Measurements from ENCODE around the gene CENPP.
A peak's percentile ranks its signal among the peaks of the same experiment; 100 is the strongest.

Gene CENPP

DNA sequence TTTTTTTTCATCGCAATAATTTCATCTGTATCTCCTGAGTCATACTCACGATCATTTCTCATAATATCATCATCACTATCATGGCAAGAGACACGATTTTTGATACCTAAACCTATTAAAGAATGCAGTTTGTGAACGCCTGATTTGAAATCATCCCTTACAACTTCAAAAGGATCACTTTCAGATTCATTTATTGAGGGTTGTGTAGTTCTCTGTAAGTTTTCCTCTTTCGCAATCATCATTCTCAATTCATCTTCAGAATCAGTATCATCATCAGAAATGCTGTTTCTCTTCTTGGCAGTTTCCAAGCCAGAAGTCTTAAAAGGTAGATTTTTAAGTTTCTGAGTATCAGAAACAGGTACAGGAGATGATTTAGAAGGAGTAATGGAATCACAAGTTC, 10.3 kb upstream of the CENPP start:
- DNase-seq = no peak

DNA sequence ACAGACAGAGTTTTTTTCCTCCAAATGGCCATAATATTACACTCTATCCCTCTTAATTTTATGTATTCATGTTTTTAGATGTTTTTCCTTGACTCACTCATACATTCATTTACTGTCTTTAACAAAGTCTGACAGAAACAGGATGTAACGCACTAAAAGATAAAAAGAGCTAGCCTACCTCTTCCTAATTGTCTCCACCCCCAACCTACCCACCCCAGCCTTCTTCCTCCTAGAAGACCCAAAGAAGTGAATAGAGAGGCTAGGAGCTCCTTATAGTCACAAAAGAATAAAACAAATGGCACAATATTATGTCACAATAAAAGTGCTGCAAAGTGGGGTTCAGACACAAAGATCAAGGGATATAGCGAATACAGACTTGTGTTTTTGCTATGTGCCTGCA, 1.3 kb upstream of the CENPP start:
- peak; percentile 11 for DNase-seq

DNA sequence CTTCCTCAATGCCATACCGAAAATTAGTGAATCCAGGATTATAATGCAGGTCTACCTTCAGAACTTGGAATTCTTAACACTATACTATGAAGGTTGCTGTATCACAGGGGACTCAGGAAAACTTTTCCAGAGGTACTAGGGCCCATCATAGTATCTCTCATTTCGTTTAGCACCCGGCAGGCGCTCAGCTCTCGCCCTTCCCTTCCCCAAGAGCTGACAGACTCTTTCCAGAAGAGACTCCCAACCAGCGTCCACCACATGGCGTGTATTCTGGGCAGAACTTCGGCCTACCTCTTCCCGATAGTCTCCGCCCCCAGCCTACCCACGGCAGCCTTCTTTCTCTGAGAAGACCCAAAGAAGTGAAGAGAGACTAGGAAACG, 874 bp upstream of the CENPP start:
- DNase-seq = no peak

DNA sequence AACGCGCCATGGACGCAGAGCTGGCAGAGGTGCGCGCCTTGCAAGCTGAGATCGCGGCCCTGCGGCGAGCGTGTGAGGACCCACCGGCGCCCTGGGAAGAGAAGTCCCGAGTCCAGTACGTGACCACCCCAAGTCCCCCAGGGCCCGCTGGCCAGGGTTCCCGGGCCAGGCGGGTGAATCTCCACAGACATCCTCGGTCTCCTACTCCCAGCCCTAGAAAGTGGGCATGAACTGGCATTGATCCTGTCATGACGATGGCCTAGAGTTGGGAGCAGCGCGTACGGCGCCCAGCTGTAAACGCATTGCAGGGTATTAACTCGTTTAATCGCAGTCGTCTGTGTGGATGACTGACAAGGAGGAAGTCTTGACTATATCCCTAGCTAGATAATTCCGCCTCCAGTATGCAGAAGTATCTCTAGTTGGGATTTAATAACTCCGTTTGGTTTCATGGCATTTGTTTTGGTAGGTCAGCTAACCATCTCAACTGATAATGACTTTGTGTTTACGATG, 293 bp downstream of the CENPP start:
- peak; percentile 4 for DNase-seq

DNA sequence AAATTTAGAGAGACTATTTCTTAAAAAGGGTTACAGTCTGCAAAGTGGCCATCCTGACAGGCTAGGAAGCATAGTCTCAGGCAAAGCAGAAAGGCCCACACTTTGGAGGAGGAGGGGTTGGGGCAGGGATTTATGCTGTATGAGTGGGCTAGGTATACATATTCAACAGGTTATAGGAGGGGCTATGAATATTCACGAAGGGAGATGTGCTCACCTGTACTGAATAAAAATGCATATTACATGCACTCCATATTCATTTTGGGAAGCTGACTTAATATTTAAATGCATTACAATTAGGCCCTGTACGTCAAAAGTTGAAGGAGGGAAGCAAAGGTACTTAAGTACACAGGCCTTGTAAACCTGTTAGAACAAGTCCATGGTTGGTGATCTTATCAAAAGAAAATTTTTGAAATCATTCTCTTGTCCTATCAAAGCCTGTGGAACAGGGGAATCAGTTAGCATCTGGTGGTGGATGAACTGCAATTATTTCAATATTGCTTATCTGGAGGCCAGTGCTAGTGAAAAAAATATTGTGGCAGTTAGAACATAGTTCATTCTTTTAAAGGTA, 1.6 kb downstream of the CENPP start:
- no peak for DNase-seq

DNA sequence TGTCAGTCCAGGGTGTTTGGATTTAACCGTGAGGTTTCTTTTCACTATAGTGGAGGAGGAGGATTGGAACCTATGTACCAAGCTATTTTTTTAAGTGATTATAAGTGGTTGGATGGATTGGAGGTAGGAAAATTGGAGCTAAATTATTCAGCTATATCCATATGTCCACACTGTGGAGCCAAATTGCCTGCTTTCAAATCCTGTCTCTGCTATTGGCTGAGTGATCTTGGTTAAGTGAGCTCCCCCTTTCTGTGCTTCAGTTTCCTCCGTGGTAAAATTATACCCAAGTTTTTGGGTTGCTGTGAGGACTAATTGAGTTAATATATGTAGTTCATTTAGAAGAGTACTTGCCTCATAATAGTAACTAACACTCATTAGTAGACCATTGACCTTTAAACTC, 2.5 kb downstream of the CENPP start:
- peak; percentile 16 for DNase-seq

DNA sequence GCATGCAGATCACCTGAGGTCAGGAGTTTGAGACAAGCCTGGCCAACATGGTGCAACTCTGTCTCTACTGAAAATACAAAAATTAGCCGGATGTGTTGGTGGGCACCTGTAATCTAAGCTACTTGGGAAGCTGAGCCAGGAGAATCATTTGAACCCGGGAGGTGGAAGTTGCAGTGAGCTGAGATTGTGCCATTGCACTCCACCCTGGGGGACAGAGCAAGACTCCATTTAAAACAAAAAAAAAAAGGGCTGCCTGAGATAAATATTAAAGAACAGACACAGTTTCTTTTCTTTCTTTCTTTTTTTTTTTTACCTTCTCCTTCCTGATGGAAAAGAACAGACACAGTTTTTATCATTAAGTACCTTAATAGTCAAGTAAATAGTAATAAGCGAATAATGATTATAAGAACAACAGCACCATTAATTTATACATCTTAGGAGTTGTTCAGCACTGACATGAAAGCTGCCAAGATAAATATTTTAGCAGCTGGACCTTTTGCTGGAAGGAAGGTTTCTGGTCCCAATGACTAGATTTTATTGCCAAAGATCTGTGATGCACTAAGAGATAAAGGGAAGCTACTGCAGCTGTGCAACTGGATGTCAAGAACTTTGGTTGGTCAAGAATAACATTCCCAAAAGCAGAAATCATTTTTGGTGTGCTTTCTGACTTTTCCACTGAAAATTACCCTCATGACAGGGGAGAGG, 7.0 kb downstream of the CENPP start:
- DNase-seq = no peak

DNA sequence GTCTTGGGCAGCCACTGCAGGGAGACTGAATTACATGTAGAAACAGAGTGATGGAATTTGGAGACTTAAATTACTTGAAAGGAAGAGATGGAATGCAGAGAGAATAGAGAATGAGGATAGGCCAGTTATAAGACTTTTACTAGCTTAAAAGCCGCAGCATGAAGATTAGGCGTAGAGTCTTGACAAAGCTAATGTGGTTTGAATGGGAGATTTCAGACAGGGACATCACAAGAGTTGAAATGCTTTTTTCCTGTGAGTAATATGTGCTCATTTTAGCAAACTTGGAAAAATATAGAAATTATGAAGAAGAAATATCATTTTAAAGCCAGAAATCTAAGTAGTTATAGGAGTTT, 7.5 kb downstream of the CENPP start:
- no peak for DNase-seq

DNA sequence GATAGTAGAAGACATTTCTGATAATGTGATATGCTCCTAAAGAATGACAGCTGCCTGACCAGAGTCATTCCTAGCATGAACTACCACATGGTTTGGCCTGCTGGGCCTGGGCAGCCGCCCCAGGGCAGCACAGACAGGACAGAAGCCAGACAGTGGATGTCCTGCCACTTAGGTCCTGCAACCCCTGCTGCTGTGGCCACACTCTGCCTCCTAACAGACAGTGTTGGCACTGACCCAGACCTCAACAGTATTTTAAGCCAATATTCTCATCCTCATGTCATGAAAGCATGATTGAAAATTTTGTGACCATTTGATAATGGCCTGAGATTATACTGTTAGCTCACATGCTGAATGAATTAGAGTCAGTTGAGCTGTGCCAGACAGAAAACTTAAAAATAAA, 15.8 kb downstream of the CENPP start:
- no peak for DNase-seq

DNA sequence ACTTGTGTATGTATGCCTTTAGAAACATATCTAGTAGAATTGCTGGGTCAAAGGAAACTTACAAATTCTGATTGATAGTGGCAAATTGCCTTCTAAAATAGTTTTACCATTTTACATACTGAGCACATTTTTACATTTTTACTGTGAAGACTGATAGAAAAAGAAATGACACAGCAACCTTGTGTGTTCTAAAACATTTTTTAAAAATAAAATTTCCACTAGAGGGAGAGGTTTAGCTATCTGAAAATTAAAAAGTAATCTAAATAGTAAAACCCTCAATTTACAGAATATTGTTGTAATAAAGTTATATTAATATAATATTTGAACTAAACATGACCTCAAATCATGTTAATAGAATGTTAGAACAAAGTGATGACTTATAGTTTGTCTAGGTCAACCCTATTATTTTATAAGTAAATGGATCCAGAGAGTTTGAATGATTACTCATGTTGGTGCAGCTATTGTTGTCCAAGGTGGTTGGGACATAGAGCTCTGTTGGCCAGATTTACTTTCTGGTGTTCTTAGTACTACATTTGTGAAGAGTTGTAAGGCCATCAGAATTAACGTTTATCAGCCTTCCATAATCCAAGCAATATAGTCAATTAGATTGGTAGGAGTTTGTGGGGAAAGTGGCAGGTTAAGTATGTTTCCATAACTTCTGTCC, 17.2 kb downstream of the CENPP start:
- DNase-seq = no peak

DNA sequence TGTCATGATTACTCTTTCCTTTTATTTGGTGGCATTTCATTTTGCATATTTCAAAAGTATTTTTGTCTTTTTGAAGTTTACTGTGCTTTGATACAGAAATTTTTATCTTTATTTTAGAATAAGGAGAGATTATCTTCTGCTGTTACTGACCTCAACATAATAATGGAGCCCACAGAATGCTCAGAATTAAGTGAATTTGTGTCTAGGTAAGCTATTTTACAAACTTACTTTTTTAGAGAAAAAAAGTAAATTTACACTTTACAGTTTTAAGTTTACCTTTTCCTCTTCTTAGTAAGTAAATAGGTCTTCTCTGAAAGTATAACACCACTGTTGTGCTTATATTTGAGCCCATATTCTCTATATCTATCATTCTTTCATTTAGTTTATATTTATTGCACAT, 19.8 kb downstream of the CENPP start:
- no peak for DNase-seq

DNA sequence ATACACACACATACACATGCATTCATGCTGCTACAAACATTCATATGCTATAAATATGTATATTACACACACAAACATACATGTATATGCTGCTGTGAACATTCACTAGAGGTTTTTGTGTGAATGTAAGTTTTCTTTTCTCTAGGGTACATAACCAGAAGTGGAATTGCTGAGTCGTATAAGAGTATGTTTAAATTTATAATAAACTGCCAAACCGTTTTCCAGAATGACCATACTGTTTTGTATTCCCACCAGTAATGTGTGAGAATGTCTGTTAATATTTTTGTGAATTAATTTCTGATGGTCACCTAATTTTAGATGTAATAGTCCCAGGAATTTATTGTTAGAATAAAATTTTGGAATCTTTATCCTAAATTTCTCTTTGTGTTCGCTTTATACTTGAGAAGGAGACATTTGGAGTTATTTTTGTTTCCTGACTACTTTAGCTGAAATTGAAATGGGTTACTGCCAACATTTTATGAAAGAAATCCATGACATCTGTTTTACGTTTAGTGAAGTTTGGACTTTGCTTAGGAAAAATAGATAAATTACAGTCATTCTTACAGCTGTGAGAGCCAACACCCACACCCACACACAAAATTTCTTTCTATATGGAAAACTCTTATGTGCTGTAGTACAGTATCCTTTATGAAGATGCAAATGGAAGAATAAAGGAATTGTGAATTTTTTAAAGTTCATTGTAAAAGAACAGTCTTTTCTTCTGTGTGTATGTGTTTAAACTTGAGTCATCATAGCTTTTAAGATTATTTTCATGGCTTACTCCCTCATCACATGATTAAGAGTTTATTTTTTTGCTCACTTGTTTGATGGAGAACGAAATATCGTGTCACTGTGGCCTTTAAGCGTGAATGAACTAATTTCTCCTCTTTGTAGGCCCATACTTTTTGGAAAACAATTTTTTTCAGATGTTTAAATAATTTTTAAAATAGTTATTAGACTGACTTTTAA, 24.3 kb downstream of the CENPP start:
- no peak for DNase-seq

DNA sequence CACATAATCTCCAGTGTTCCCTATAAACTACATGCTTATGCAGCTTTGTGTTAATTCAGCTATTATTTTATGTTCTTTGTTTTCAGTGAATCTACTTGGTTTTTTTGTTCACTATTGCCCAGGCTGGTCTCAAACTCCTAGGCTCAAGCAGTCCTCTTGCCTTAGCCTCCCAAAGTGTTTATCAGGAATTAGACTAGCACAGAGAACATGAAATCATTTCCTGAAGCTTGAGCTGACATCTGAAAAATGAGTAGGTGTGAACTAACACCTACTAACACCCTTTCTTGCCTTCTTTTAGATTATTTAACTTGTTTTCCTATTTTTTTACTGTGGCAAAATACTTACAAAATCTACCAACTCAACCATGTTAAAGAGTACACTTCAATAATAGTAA, 25.0 kb downstream of the CENPP start:
- no peak for DNase-seq

DNA sequence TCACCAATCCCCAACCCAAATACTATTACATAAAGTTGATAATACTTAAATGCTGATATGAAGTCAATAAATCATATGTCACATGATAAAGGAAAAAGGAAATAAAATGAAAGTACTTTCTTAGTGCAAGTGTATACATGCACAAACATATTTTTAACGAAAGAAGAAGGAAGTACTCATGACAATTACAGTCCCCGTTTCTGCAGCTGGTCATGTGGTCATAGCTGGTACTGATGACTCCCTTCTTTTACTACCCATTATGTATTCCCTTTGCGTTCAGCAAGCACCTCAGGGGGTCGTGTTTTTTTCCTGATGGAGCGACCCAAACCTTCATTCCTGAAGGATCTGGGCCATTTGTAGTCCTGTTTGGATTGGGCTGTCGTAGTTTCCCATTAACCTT, 27.3 kb downstream of the CENPP start:
- no peak for DNase-seq

DNA sequence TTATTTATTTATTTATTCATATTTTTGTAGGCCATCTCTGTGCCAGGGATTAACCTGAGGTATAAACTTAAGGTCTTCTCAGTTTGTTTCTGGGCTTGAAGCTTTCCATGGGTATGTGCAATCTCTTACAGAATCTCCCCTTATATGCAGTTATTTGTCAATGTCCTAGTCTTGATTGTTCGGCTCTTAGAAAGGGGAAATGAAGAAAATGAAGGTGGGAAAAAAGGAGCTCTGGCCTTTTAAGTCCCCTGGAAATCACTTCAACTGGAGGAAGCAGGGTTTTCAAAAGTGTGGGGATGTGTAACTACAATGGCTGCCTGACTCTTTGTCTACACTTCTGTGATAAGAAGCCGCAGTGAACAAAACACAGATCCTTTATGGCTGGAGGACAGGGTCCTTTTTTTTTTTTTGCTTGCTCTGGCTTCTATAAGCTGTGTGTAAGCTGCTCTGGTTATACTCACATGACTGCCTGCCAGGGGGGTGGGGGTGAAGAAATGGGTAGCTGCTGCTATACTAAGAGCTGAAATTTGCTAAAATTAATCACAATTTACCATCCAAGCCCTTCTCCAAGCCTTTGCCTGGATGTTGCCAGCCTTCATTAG, 33.7 kb downstream of the CENPP start:
- DNase-seq = no peak

DNA sequence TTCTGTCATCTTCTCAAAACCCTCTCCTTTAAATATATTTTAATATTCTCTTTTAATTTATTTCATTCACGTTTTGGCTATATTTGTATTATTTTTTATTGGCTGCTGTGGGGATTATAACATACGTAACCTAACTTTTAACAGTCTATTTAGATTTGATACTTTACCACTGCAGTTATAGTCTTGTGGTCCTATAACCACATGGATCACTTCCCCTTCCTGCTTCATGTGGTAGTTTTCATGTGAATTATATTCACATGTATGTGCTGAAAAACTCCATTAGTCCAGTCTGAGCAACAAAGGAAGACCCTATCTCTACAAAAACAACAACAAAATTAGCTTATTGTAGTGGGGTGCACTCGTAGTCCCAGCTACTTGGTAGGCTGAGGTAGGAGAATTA, 34.3 kb downstream of the CENPP start:
- no peak for DNase-seq

DNA sequence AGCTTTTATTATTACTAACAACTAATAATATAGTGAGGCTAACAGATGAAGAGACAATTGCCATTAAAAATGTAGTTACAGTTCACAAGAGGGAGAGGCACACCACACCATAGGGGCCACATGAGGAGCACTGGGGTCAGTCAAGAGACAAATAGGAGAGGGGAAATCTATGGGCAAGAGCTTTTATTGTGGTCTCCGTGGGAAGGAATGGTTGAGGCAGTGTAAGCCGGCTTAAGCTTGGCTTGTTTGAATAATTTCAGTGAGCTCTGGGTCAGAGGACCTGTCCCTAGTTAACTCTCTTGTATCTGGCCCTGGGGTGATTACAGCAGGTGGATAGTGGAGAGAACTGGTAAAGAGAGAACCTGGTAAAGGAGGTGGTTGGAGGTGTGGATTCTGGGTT, 43.3 kb downstream of the CENPP start:
- no peak for DNase-seq

DNA sequence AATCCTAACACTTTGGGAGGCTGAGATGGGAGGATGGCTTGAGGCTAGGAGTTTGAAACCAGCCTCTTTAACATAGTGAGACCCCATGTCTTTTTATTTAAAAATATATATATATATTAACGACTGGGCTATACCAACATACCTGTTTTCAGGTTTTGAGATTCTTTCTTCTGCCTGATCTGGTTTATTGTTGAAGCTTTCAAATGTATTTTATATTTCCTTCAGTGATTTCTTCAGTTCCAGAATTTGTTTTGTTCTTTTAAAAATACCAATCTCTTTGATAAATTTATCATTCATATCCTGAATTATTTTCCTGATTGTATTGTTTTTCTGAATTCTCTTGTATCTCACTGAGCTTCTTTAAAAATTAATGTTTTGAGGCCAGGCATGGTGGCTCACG, 47.4 kb downstream of the CENPP start:
- no peak for DNase-seq

DNA sequence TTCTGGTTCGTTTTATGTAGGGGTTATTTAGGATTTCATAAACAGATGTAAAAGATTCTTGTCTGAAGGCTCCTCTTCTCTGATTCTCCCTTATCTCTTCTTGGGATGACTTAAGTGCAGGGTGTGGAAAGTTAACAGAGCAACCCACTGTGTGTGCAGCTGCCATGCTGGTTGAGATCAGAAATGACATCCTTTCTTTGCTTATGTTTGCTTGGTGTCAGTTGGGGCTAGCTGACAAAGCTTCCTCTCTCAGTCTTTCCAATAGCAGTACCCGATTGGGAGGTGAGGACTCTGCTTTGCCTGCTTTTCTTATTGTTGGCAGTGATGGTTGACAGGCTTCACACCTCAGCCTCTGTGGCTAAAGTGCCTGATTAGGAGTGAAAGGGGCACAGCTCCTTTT, 52.1 kb downstream of the CENPP start:
- DNase-seq = no peak

DNA sequence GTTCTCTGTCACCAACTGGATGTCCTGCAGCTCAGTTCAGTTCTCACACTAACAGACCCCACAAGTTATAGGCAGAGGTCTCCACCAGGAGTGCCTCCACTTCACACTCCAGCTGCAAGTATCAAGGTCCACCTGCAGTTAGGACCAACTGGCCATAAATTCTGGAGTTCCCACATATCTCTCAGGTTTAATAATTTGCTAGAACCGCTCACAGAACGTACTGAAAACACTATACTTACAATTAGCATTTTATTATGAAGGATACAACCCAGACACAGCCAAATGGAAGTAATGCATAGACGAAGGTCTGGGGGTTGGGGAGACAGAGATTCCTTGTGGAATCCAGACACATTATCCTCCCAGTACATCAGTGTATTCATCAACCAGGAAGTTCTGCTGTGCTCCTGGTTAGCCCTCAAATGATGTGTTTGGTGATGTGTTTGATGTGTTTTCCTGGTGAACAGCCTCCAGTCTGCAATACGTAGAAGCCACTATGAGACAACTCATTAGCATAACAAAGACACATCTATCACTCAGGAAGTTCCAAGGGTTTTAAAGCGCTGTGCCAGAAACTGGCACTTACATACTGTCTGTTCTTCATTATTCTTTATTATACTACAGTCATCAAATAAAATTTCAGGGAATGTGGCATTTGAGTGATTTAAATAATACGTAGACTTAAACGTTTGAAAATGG, 53.3 kb downstream of the CENPP start:
- no peak for DNase-seq

DNA sequence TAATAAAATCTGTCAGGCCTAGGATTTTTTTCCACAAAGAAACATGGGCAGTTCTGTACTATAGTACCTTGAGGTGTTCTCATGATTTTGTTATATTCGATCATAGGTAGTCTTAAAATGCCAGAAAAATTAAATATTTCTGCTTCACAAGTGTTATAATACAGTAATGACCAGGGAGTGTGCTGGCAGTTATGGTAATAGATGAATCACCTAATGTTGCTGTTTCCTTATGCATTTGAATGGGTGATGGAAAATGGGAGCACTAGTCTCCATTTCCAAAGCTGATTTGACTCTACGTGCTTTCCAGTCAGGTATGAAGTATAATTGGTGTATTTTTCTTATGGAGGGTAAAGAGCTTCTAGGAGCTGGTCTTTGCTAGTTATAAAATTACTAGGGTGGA, 54.9 kb downstream of the CENPP start:
- no peak for DNase-seq

DNA sequence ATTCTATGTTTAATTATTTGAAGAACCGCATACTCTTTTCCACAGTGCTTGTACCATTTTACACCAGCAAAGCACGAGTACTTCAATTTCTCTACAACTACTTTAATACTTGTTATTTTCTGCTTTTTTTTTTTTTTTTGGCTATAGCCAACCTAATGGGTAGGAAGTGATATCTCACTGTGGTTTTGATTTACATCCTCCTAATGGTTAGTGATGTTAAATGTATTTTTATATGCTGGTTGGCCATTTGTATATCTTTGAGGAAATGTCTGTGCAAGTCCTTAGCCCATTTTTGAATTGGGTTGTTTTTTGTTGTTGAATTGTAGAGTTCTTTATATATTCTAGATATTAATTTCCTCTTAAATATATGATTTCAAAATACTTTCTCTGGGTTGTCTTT, 56.0 kb downstream of the CENPP start:
- DNase-seq = no peak
